ENCODE results near the gene ITIH4.

Gene ITIH4

DNA sequence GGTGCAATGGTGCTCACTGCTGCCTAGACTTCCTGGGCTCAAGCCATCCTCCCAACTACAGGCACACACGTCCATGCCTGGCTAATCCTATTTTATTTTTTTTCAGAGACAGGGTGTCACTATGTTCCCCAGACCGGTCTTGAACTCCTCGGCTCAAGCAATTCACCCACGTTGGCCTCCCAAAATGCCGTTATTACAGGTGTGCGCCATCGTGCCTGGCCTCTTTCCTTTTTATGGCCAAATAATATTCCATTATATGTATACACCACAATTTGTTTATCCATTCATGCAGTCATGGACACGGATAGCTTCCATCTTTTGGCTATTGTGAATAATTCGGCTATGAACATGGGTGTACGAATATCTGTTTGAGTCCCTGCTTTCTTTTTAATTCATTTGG is 58.8 kb downstream of the ITIH4 start:
- no peak overlapping the region for H3K4me3 ChIP-seq (ENCODE audit: low read length)
- no peak for DNase-seq (ENCODE audit: low read depth)
- TF ChIP-seq, protein P1, sequence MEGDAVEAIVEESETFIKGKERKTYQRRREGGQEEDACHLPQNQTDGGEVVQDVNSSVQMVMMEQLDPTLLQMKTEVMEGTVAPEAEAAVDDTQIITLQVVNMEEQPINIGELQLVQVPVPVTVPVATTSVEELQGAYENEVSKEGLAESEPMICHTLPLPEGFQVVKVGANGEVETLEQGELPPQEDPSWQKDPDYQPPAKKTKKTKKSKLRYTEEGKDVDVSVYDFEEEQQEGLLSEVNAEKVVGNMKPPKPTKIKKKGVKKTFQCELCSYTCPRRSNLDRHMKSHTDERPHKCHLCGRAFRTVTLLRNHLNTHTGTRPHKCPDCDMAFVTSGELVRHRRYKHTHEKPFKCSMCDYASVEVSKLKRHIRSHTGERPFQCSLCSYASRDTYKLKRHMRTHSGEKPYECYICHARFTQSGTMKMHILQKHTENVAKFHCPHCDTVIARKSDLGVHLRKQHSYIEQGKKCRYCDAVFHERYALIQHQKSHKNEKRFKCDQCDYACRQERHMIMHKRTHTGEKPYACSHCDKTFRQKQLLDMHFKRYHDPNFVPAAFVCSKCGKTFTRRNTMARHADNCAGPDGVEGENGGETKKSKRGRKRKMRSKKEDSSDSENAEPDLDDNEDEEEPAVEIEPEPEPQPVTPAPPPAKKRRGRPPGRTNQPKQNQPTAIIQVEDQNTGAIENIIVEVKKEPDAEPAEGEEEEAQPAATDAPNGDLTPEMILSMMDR (IDR thresholded peaks at IDR 0.05; ENCODE audit: insufficient read depth, low read depth, low read length, missing control alignments) = no peak

DNA sequence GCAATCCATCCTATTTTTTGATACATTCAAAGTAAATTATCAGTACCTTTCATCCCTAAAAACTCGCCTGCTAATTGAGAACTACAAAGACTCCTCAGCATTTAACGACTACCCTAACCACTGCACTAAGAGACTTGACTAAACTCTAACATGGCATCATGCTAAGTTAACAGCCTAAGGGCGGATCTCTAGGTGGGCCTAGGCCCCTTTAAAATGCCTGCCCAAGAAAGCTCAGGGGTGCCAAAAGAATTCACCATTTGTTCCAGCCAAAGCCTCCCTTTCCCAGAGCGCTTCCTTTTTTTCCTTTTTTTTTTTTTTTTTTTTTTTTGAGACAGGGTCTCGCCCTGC is 59.2 kb downstream of the ITIH4 start:
- peak overlapping the region; percentile 70 for H3K4me3 ChIP-seq (ENCODE audit: low read length)
- TF ChIP-seq, protein P1 (IDR thresholded peaks at IDR 0.05; ENCODE audit: insufficient read depth, low read depth, low read length, missing control alignments) = no peak
- DNase-seq (ENCODE audit: low read depth) = no peak

DNA sequence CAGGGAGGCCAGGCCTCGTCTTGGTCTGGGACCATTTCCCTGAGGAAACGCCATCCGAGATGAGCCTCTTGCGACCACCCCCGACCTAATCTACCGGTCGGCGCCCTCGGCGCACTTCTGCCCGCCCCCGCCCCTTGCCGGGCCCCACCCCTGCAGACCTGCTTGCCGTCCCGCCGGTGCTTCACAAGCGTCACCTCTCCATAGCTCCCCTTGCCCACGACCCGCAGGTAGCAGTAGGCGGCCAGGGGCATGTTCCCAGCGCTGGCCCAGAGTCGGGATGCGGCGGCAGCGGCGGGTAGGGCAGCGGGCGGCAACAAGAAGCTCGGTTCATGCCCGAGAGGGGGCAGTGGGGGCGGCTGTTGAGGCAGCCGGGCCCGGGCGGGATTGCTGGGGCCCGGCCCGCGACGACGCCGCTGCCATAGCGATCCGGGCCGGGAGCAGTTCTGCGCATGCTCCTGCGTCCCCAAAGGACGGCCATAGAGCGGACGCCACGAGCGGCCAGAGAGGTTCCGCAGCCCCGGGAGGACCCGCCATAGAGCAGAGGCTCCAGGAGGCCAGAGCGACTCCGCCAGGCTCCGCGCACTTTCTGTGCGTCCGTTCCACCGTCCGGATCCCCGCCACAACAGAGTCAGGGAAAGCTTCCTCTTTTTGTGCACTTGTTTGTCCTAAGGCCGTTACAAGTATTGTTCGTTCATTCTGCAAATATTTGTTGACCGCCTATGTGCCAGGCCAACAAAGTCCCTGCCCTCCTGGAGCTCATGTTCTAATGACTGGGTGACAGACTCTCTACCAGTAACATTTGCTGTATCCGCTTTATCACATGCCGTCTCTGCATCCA is 59.8 kb downstream of the ITIH4 start, which contains the start of gene NEK4:
Gene NEK4, minus strand, starts transcription at position 445 of the 838 bp plus-strand sequence. Its CDS starts 194 bp downstream, at position 251.
- TF ChIP-seq, protein P1 (IDR thresholded peaks at IDR 0.05; ENCODE audit: insufficient read depth, low read depth, low read length, missing control alignments) = no peak
- peak; percentile 90 for DNase-seq (ENCODE audit: low read depth)
- peak within 1 kb of the TSS; percentile 70 for H3K4me3 ChIP-seq (ENCODE audit: low read length)

DNA sequence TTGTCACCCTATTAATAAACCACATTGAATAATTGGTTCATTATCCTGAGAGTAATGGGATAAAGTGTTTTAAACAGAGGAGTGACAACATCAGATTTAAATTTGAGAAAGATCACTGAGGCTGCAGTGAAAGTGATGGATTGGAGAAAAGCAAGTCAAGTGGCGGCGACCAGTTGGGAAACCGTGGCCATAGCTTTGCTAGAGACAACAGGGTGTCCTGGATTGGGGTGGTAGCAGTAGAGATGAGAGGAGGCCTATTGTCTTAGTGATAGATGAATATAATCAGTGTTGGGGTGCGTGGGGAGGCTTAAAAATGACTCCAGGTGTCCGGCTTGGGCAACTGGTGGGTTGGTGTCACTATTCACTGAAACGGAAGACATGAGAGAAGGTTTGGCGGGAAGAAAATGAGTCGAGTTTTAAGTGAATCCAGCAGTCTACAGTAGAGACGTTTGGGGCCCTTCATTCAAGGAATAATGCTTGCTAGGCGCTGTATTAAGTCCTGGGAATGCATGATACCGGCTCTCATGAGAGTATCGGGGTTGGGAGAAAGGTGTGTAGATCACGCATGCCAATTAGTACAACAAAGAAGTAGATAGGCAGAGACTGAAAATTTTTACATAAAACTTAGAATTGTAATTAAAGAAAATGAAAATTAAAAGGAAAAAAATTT is 60.6 kb downstream of the ITIH4 start:
- H3K4me3 ChIP-seq (ENCODE audit: low read length) = peak overlapping the region; percentile 70
- TF ChIP-seq, protein P1 (IDR thresholded peaks at IDR 0.05; ENCODE audit: insufficient read depth, low read depth, low read length, missing control alignments) = no peak
- peak; percentile 13 for DNase-seq (ENCODE audit: low read depth)

DNA sequence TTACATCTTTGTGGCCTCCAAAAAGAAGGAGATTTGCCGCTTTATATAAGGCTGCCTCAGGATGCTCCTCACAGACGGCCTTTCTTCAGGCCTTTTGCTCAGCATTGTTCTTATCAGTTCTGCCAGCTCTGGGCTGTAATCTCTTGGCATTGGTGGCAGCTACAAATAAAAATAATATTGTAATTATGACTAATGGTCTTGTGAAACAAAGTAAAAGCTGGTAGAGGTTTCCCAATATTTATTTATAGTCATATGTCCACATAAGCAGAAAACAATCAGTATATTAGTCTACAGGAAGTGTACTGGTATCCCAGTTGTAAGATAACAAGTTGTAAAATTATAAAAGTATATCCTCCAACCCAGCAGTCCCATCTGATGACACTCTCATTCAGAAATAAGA is 67.0 kb downstream of the ITIH4 start:
- DNase-seq (ENCODE audit: low read depth) = peak; percentile 59
- H3K4me3 ChIP-seq (ENCODE audit: low read length) = no peak overlapping the region
- TF ChIP-seq, protein P1 (IDR thresholded peaks at IDR 0.05; ENCODE audit: insufficient read depth, low read depth, low read length, missing control alignments) = no peak

All from epithelial cell of esophagus (primary cell).